ENCODE data around the gene UBE2D2. TPM values are rescaled to one million over a fixed set of nuclear protein-coding genes. Genes with fewer than 3 reads are reported as not detected.
"Not testable (repeated sequence)": the region's sequence is repeated elsewhere in the genome, so short reads cannot be mapped to it uniquely, and the experiment has no call there.

The UBE2D2 gene
- total RNA-seq, 1 donor from 2014 or later, result 97.0 TPM

- H3K27me3 ChIP-seq (ENCODE audit: low read depth); ATAC-seq; H3K36me3 ChIP-seq; H3K27ac ChIP-seq; DNase-seq; H3K4me3 ChIP-seq; H3K9me3 ChIP-seq; intact Hi-C loops (cut with DNase I); H3K4me1 ChIP-seq: not testable (repeated sequence)
Measured at GRCh38 chr5:139528695-139529094, 32.4 kb upstream of the UBE2D2 start.

- H3K4me3 ChIP-seq; intact Hi-C loops (cut with DNase I); H3K27me3 ChIP-seq (ENCODE audit: low read depth); H3K36me3 ChIP-seq; H3K4me1 ChIP-seq; ATAC-seq; DNase-seq; H3K9me3 ChIP-seq; H3K27ac ChIP-seq: not testable (repeated sequence)
Measured at GRCh38 chr5:139530079-139530478, 31.1 kb upstream of the UBE2D2 start.

DNA sequence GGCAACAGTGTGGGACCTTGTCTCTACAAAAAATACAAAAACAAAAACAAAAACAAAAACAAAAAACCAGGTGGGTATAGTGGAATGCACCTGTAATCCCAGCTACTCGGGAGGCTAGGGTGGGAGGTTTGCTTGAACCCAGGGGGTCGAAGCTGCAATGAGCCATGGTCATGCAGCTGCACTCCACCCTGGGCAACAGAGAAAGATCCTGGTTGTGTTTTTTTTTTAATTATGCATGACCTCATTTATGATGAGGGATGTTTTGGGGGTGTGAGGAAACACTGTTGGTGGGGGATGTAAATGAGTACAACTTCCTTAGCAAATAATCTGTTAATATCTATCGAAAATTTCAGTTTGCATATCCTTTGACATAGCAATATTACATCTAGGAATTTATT is 29.4 kb upstream of the UBE2D2 start:
- Histone ChIP-seq H3K27ac (no peak overlapping the region), H3K9me3 (no peaks in the 10 kb centered on the region), H3K27me3 (ENCODE audit: low read depth) (no peaks in the 10 kb centered on the region), H3K4me1 (no peaks in the 10 kb centered on the region), H3K36me3 (no peaks in the 10 kb centered on the region), H3K4me3 (no peak overlapping the region)
- no peak for TF ChIP-seq CTCF (IDR thresholded peaks at IDR 0.05)
- DNase-seq (no peak), ATAC-seq (no peak)
- intact Hi-C loops (cut with DNase I), result no loop called here

DNA sequence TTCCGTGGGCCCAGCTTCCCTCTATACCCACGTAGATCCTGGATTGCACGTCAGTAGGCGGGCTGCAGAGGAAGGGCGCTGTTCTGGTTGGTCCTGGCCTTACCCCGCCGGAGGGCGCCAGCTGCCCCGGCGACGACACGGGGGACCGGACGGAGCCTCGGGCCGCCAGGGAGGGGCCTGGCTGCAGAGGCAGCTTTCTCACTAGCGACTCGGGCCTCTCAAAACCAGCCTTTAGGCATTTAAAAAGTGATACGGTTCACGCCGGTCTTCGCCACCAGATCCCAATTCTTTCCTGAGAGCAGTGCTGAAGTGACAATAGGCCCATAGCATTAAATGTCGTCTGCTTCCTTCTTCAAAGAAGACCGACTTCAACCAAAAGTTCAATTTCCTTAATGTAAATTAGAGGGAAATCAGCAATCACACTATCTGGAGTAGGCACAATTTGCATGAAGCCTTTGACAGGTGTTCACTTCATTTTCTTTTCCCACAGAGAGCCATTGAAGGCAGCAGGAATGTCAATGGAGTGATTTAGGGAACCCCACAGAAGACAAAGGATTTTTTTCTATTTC is 17.6 kb upstream of the UBE2D2 start:
- peak overlapping the region; percentile 41 for H3K4me3 ChIP-seq
- ATAC-seq, result peak; percentile 98

GRCh38 chr5:139546593-139546992 is 14.5 kb upstream of the UBE2D2 start:
- DNase-seq; H3K4me1 ChIP-seq; H3K27ac ChIP-seq; intact Hi-C loops (cut with DNase I); H3K27me3 ChIP-seq (ENCODE audit: low read depth); H3K36me3 ChIP-seq; H3K9me3 ChIP-seq; H3K4me3 ChIP-seq; ATAC-seq: not testable (repeated sequence)

More for the DNA sequence above, 17.6 kb upstream of the UBE2D2 start:
- intact Hi-C loops (cut with DNase I), result no loop called here
- DNase-seq, result peak; percentile 80
- Histone ChIP-seq H3K27ac (peak overlapping the region; percentile 44), H3K9me3 (no peaks in the 10 kb centered on the region), H3K27me3 (ENCODE audit: low read depth) (no peaks in the 10 kb centered on the region), H3K36me3 (no peaks in the 10 kb centered on the region), H3K4me1 (no peaks in the 10 kb centered on the region)
- TF ChIP-seq CTCF (IDR thresholded peaks at IDR 0.05), result peak; percentile 44

DNA sequence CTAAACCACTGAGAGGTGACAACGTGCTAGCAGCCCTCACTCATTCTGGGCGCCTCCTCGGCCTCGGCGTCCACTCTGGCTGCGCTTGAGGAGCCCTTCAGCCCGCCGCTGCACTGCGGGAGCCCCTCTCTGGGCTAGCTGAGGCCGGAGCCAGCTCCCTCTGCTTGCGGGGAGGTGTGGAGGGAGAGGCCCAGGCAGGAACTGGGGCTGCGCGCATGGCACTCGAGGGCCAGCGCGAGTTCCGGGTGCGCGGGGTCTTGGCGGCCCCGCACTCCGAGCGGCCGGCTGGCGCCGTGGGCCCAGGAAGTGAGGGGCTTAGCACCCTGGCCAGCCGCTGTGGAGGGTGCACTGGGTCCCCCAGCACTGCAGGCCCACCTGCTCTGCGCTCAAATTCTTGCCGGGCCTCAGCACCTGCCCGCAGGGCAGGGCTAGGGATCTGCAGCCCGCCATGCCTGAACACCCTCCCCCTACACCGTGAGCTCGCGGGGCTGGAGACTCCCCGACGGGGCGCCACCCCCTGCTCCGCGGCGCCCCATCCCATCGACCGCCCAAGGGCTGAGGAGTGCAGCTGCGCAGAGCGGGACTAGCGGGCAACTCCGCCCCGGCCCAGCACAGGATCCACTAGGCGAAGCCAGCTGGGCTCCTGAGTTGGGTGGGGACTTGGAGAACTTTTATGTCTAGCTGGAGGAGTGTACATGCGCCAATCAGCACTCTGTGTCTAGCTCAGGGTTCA is 11.8 kb upstream of the UBE2D2 start:
- Histone ChIP-seq H3K4me1 (no peaks in the 10 kb centered on the region), H3K27me3 (ENCODE audit: low read depth) (no peaks in the 10 kb centered on the region), H3K4me3 (no peak overlapping the region), H3K9me3 (no peaks in the 10 kb centered on the region), H3K36me3 (no peaks in the 10 kb centered on the region), H3K27ac (no peak overlapping the region)
- DNase-seq, result no peak
- peak in 1 of 2 donors; percentile 27 for ATAC-seq
- TF ChIP-seq CTCF (IDR thresholded peaks at IDR 0.05), result no peak
- intact Hi-C loops (cut with DNase I), result no loop called here

DNA sequence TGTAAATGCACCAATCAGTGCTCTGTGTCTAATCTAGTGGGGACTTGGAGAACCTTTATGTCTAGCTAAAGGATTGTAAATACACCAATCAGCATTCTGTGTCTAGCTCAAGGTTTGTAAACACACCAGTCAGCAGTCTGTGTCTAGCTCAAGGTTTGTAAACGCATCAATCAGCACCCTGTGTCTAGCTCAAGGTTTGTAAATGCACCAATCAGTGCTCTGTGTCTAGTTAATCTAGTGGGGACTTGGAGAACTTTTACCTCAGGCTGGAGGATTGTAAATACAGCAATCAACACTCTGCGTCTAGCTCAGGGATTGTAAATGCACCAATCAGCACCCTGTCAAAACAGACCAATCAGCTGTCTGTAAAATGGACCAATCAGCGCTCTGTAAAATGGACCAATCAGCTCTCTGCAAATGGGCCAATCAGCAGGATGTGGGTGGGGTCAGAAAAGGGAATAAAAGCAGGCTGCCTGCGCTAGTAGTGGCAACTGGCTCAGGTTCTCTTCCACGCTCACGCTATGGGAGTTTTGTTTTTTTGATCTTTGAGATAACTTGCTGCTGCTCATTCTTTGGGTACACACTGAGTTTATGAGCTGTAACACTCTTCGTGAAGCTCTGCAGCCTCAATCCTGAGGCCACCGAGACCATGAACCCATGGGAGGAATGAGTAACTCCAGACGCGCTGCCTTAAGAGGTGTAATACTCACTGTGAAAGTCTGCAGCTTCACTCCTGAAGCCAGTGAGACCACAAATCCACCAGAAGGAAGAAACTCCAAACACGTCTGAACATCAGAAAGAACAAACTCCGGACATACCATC is 10.9 kb upstream of the UBE2D2 start:
- H3K27ac ChIP-seq; DNase-seq; H3K4me3 ChIP-seq; H3K9me3 ChIP-seq; H3K27me3 ChIP-seq (ENCODE audit: low read depth); H3K36me3 ChIP-seq; ATAC-seq; H3K4me1 ChIP-seq; intact Hi-C loops (cut with DNase I): not testable (repeated sequence)

All from lower lobe of right lung (tissue), 2 donors.